HEK293 (cell line): ENCODE results near the gene ARMC10.
A peak's percentile ranks its signal among the peaks of the same experiment; 100 is the strongest.

Experiments
- FEZF1 ChIP-seq: fragments of 450-650 bp; formaldehyde crosslinking; IDR thresholded peaks from 2 replicates; pipeline ENCODE4 v1.5.1; 2016; ENCODE audit warnings: missing biosample characterization, missing genetic modification characterization
- GLIS2 ChIP-seq: fragments of 450-650 bp; formaldehyde crosslinking; IDR thresholded peaks from 2 replicates; pipeline ENCODE4 v1.5.1; 2016; ENCODE audit warnings: missing biosample characterization, missing genetic modification characterization
- HOXD13 ChIP-seq: sonication (generic); formaldehyde crosslinking; IDR thresholded peaks from 2 replicates; pipeline ENCODE4 v1.8.0; 2022; ENCODE audit warnings: missing genetic modification reagents, borderline replicate concordance
- SETDB1 ChIP-seq: IDR thresholded peaks from one replicate; pipeline ENCODE4 v1.6.1; 2017; ENCODE audit warnings: mild to moderate bottlenecking, low read length, moderate library complexity, mixed read lengths; ENCODE audit not compliant: insufficient read length
- WT1 ChIP-seq: fragments of 450-650 bp; formaldehyde crosslinking; IDR thresholded peaks from 2 replicates; pipeline ENCODE4 v1.5.1; 2016; ENCODE audit warnings: missing biosample characterization, missing genetic modification characterization
- ZBTB20 ChIP-seq: fragments of 450-650 bp; formaldehyde crosslinking; IDR thresholded peaks from 2 replicates; pipeline ENCODE4 v1.5.1; 2016; ENCODE audit warnings: missing biosample characterization, missing genetic modification characterization
- ZNF121 ChIP-seq: fragments of 450-650 bp; formaldehyde crosslinking; IDR thresholded peaks from 2 replicates; pipeline ENCODE4 v1.5.1; 2016; ENCODE audit warnings: missing biosample characterization, missing genetic modification characterization
- ZNF157 ChIP-seq: fragments of 450-650 bp; formaldehyde crosslinking; IDR thresholded peaks from 2 replicates; pipeline ENCODE4 v1.5.1; 2016; ENCODE audit warnings: missing biosample characterization, missing genetic modification characterization
- ZNF169 ChIP-seq: fragments of 450-650 bp; formaldehyde crosslinking; IDR thresholded peaks from 2 replicates; pipeline ENCODE4 v1.5.1; 2016; ENCODE audit warnings: missing biosample characterization, missing genetic modification characterization
- ZNF248 ChIP-seq: fragments of 450-650 bp; formaldehyde crosslinking; IDR thresholded peaks from 2 replicates; pipeline ENCODE4 v1.5.1; 2017; ENCODE audit warnings: missing biosample characterization, missing genetic modification characterization
- ZNF274 ChIP-seq, 2 experiments: fragments of 200-500 bp in 1 of 2; fragments of 450-650 bp in 1 of 2; sonication (Bioruptor generic) in 1 of 2; formaldehyde crosslinking in 1 of 2; IDR thresholded peaks; 2 replicates each; pipeline versions ENCODE4 v1.5.1 to v1.6.1; 2014 to 2016; ENCODE audit warnings: borderline replicate concordance in 1 of 2, inconsistent platforms in 1 of 2, low read length in 1 of 2, missing biosample characterization in 1 of 2, missing genetic modification characterization in 1 of 2
- ZNF335 ChIP-seq: fragments of 450-650 bp; formaldehyde crosslinking; conservative IDR thresholded peaks from 2 replicates; pipeline ENCODE4 v1.5.1; 2016; ENCODE audit warnings: missing biosample characterization, missing genetic modification characterization
- ZNF362 ChIP-seq: fragments of 450-650 bp; formaldehyde crosslinking; IDR thresholded peaks from 2 replicates; pipeline ENCODE4 v1.5.1; 2016; ENCODE audit warnings: missing biosample characterization, missing genetic modification characterization
- ZNF416 ChIP-seq: fragments of 450-650 bp; formaldehyde crosslinking; IDR thresholded peaks from 2 replicates; pipeline ENCODE4 v1.5.1; 2016; ENCODE audit warnings: missing biosample characterization, missing genetic modification characterization
- ZNF433 ChIP-seq: fragments of 450-650 bp; formaldehyde crosslinking; IDR thresholded peaks from 2 replicates; pipeline ENCODE4 v1.5.1; 2016; ENCODE audit warnings: missing biosample characterization, missing genetic modification characterization, low read depth
- ZNF510 ChIP-seq: fragments of 450-650 bp; formaldehyde crosslinking; IDR thresholded peaks from 2 replicates; pipeline ENCODE4 v1.5.1; 2018; ENCODE audit warnings: mild to moderate bottlenecking, missing genetic modification characterization, missing biosample characterization; ENCODE audit not compliant: insufficient replicate concordance
- ZNF600 ChIP-seq: fragments of 450-650 bp; formaldehyde crosslinking; IDR thresholded peaks from 2 replicates; pipeline ENCODE4 v1.5.1; 2016; ENCODE audit warnings: missing biosample characterization, missing genetic modification characterization
- ZNF610 ChIP-seq: fragments of 450-650 bp; formaldehyde crosslinking; IDR thresholded peaks from 2 replicates; pipeline ENCODE4 v1.5.1; 2016; ENCODE audit warnings: missing biosample characterization, missing genetic modification characterization, borderline replicate concordance
- ZNF621 ChIP-seq: fragments of 450-650 bp; formaldehyde crosslinking; IDR thresholded peaks from 2 replicates; pipeline ENCODE4 v1.5.1; 2017; ENCODE audit warnings: missing biosample characterization, missing genetic modification characterization
- ZNF654 ChIP-seq: fragments of 450-650 bp; formaldehyde crosslinking; IDR thresholded peaks from 2 replicates; pipeline ENCODE4 v1.5.1; 2016; ENCODE audit warnings: low read depth, missing biosample characterization, missing genetic modification characterization
- ZNF777 ChIP-seq: fragments of 450-650 bp; formaldehyde crosslinking; IDR thresholded peaks from 2 replicates; pipeline ENCODE4 v1.5.1; 2017; ENCODE audit warnings: missing biosample characterization, missing genetic modification characterization, borderline replicate concordance
- ZNF843 ChIP-seq: fragments of 450-650 bp; formaldehyde crosslinking; IDR thresholded peaks from 2 replicates; pipeline ENCODE4 v1.5.1; 2016; ENCODE audit warnings: missing biosample characterization, missing genetic modification characterization
- TF ChIP-seq, protein P1 (sequence below): fragments of 450-650 bp; formaldehyde crosslinking; IDR thresholded peaks from 2 replicates; pipeline ENCODE4 v1.5.1; 2016; ENCODE audit warnings: missing biosample characterization, missing genetic modification characterization
- TF ChIP-seq, protein P2 (sequence below): fragments of 450-650 bp; formaldehyde crosslinking; IDR thresholded peaks from 2 replicates; pipeline ENCODE4 v1.5.1; 2016; ENCODE audit warnings: missing biosample characterization, missing genetic modification characterization
- TF ChIP-seq, protein P3 (sequence below): fragments of 450-650 bp; formaldehyde crosslinking; conservative IDR thresholded peaks from 2 replicates; pipeline ENCODE4 v1.5.1; 2016; ENCODE audit warnings: low read depth, missing biosample characterization, missing genetic modification characterization
- TF ChIP-seq, protein P4 (sequence below): fragments of 450-650 bp; formaldehyde crosslinking; optimal IDR thresholded peaks from 2 replicates; pipeline ENCODE3; 2016; ENCODE audit warnings: missing biosample characterization, mild to moderate bottlenecking, missing genetic modification characterization
- TF ChIP-seq, protein P5 (sequence below): fragments of 450-650 bp; formaldehyde crosslinking; IDR thresholded peaks from 2 replicates; pipeline ENCODE4 v1.5.1; 2016; ENCODE audit warnings: missing biosample characterization, missing genetic modification characterization

ARMC10 gene

GRCh38 chr7:103075337-103075918 is 488 bp downstream of the ARMC10 start (continued):
- TF ChIP-seq, protein P1, sequence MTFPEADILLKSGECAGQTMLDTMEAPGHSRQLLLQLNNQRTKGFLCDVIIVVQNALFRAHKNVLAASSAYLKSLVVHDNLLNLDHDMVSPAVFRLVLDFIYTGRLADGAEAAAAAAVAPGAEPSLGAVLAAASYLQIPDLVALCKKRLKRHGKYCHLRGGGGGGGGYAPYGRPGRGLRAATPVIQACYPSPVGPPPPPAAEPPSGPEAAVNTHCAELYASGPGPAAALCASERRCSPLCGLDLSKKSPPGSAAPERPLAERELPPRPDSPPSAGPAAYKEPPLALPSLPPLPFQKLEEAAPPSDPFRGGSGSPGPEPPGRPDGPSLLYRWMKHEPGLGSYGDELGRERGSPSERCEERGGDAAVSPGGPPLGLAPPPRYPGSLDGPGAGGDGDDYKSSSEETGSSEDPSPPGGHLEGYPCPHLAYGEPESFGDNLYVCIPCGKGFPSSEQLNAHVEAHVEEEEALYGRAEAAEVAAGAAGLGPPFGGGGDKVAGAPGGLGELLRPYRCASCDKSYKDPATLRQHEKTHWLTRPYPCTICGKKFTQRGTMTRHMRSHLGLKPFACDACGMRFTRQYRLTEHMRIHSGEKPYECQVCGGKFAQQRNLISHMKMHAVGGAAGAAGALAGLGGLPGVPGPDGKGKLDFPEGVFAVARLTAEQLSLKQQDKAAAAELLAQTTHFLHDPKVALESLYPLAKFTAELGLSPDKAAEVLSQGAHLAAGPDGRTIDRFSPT (tag by site-specific recombination), result no peak
- TF ChIP-seq ZNF600 (tag by site-specific recombination) (no peak), ZNF157 (tag by site-specific recombination) (no peak), ZNF335 (tag by site-specific recombination) (peak; percentile 79), ZNF169 (no peak), ZNF248 (no peak), ZNF121 (tag by site-specific recombination) (no peak), ZNF274 (IDR thresholded peaks at IDR 0.05; ENCODE audit: low read length) (no peak), ZNF274 (tag by site-specific recombination; IDR thresholded peaks at IDR 0.05; ENCODE audit: borderline replicate concordance) (no peak), ZNF621 (tag by site-specific recombination) (no peak), ZNF654 (no peak), FEZF1 (tag by site-specific recombination) (no peak), ZNF777 (tag by site-specific recombination) (no peak), SETDB1 (no peak), GLIS2 (tag by site-specific recombination) (peak; percentile 86), ZNF433 (tag by site-specific recombination) (0 out of 2 replicates have a peak, but pooled peaks have one; percentile 3), ZNF610 (tag by site-specific recombination) (no peak), ZNF843 (tag by site-specific recombination) (no peak), ZNF416 (tag by site-specific recombination) (no peak), ZBTB20 (tag by site-specific recombination) (peak; percentile 21; the same call in 1 of the 2 replicates), HOXD13 (CRISPR knock-in tag) (no peak), ZNF362 (tag by site-specific recombination) (no peak), WT1 (no peak), ZNF510 (tag by site-specific recombination) (no peak)
- TF ChIP-seq, protein P2, sequence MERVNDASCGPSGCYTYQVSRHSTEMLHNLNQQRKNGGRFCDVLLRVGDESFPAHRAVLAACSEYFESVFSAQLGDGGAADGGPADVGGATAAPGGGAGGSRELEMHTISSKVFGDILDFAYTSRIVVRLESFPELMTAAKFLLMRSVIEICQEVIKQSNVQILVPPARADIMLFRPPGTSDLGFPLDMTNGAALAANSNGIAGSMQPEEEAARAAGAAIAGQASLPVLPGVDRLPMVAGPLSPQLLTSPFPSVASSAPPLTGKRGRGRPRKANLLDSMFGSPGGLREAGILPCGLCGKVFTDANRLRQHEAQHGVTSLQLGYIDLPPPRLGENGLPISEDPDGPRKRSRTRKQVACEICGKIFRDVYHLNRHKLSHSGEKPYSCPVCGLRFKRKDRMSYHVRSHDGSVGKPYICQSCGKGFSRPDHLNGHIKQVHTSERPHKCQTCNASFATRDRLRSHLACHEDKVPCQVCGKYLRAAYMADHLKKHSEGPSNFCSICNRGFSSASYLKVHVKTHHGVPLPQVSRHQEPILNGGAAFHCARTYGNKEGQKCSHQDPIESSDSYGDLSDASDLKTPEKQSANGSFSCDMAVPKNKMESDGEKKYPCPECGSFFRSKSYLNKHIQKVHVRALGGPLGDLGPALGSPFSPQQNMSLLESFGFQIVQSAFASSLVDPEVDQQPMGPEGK (tag by site-specific recombination), result peak; percentile 49
- TF ChIP-seq, protein P3, sequence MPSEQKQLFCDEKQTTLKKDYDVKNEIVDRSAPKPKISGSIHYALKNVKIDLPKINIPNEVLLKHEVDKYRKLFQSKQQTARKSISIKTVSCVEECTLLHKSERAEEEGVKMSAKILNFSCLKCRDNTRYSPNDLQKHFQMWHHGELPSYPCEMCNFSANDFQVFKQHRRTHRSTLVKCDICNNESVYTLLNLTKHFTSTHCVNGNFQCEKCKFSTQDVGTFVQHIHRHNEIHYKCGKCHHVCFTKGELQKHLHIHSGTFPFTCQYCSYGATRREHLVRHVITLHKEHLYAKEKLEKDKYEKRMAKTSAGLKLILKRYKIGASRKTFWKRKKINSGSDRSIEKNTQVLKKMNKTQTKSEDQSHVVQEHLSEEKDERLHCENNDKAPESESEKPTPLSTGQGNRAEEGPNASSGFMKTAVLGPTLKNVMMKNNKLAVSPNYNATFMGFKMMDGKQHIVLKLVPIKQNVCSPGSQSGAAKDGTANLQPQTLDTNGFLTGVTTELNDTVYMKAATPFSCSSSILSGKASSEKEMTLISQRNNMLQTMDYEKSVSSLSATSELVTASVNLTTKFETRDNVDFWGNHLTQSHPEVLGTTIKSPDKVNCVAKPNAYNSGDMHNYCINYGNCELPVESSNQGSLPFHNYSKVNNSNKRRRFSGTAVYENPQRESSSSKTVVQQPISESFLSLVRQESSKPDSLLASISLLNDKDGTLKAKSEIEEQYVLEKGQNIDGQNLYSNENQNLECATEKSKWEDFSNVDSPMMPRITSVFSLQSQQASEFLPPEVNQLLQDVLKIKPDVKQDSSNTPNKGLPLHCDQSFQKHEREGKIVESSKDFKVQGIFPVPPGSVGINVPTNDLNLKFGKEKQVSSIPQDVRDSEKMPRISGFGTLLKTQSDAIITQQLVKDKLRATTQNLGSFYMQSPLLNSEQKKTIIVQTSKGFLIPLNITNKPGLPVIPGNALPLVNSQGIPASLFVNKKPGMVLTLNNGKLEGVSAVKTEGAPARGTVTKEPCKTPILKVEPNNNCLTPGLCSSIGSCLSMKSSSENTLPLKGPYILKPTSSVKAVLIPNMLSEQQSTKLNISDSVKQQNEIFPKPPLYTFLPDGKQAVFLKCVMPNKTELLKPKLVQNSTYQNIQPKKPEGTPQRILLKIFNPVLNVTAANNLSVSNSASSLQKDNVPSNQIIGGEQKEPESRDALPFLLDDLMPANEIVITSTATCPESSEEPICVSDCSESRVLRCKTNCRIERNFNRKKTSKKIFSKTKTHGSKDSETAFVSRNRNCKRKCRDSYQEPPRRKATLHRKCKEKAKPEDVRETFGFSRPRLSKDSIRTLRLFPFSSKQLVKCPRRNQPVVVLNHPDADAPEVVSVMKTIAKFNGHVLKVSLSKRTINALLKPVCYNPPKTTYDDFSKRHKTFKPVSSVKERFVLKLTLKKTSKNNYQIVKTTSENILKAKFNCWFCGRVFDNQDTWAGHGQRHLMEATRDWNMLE (tag by site-specific recombination), result no peak
- TF ChIP-seq, protein P4, sequence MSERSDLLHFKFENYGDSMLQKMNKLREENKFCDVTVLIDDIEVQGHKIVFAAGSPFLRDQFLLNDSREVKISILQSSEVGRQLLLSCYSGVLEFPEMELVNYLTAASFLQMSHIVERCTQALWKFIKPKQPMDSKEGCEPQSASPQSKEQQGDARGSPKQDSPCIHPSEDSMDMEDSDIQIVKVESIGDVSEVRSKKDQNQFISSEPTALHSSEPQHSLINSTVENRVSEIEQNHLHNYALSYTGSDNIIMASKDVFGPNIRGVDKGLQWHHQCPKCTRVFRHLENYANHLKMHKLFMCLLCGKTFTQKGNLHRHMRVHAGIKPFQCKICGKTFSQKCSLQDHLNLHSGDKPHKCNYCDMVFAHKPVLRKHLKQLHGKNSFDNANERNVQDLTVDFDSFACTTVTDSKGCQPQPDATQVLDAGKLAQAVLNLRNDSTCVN (tag by site-specific recombination), result peak; percentile 52
- TF ChIP-seq, protein P5, sequence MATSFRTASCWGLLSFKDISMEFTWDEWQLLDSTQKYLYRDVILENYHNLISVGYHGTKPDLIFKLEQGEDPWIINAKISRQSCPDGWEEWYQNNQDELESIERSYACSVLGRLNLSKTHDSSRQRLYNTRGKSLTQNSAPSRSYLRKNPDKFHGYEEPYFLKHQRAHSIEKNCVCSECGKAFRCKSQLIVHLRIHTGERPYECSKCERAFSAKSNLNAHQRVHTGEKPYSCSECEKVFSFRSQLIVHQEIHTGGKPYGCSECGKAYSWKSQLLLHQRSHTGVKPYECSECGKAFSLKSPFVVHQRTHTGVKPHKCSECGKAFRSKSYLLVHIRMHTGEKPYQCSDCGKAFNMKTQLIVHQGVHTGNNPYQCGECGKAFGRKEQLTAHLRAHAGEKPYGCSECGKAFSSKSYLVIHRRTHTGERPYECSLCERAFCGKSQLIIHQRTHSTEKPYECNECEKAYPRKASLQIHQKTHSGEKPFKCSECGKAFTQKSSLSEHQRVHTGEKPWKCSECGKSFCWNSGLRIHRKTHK (tag by site-specific recombination), result no peak
